ENCODE measurements around the gene B4GALNT2.

GRCh38 chr17:49114703-49115102 is 17.9 kb upstream of the B4GALNT2 start:
- TF ChIP-seq CTCF (IDR thresholded peaks at IDR 0.05) = no peak
- TF ChIP-seq EP300 (IDR thresholded peaks at IDR 0.05) = no peak
